Measurements from ENCODE around the gene TBC1D3B. TPM values are rescaled to one million over a fixed set of nuclear protein-coding genes. Genes with fewer than 3 reads are reported as not detected.

Gene TBC1D3B
- total RNA-seq, 1 experiment from 2014 or later, result 5.1 TPM

- ChIA-PET CTCF (no interaction called here), POLR2A (ENCODE audit: low non-redundant PET) (no interaction called here)
- DNase-seq (ENCODE audit: low spot score), result no peak
These were observed 40.0 kb downstream of the TBC1D3B start for GRCh38 chr17:36136439-36136838.

GRCh38 chr17:36136036-36136435, 40.4 kb downstream of the TBC1D3B start:
- intact Hi-C loops (cut with micrococcal nuclease; ENCODE audit: unreplicated experiment), result no loop called here
- BruUV-seq (replicated peaks), result no TSS peak
- H3K4me3 ChIP-seq (ENCODE audit: low read depth, low read length, poor library complexity, severe bottlenecking), result no peak overlapping the region
- no peaks in the 10 kb centered on the region for H3K36me3 ChIP-seq (ENCODE audit: insufficient read depth, low read length, poor library complexity, severe bottlenecking)
- TF ChIP-seq EZH2 (IDR thresholded peaks at IDR 0.05; ENCODE audit: borderline replicate concordance, low read depth, low read length, poor library complexity, severe bottlenecking), result no peak
- TF ChIP-seq, protein P1, sequence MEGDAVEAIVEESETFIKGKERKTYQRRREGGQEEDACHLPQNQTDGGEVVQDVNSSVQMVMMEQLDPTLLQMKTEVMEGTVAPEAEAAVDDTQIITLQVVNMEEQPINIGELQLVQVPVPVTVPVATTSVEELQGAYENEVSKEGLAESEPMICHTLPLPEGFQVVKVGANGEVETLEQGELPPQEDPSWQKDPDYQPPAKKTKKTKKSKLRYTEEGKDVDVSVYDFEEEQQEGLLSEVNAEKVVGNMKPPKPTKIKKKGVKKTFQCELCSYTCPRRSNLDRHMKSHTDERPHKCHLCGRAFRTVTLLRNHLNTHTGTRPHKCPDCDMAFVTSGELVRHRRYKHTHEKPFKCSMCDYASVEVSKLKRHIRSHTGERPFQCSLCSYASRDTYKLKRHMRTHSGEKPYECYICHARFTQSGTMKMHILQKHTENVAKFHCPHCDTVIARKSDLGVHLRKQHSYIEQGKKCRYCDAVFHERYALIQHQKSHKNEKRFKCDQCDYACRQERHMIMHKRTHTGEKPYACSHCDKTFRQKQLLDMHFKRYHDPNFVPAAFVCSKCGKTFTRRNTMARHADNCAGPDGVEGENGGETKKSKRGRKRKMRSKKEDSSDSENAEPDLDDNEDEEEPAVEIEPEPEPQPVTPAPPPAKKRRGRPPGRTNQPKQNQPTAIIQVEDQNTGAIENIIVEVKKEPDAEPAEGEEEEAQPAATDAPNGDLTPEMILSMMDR (conservative IDR thresholded peaks at IDR 0.05; ENCODE audit: low read depth, low read length), result no peak
- no peak overlapping the region for H3K27ac ChIP-seq (ENCODE audit: low read depth, low read length, poor library complexity, severe bottlenecking)
- ChIA-PET CTCF (no interaction called here), POLR2A (ENCODE audit: low non-redundant PET) (no interaction called here)
- H3K27me3 ChIP-seq (replicated peaks; ENCODE audit: insufficient read depth, low read depth, low read length, poor library complexity), result no peaks in the 10 kb centered on the region
- DNase-seq (ENCODE audit: low spot score), result no peak
- H3K9me3 ChIP-seq (ENCODE audit: low read depth, low read length, poor library complexity, severe bottlenecking), result no peaks in the 10 kb centered on the region
- no peaks in the 10 kb centered on the region for H3K4me1 ChIP-seq (ENCODE audit: insufficient read depth, low read length, poor library complexity, severe bottlenecking)

More at GRCh38 chr17:36136439-36136838, 40.0 kb downstream of the TBC1D3B start:
- Histone ChIP-seq H3K27ac (ENCODE audit: low read depth, low read length, poor library complexity, severe bottlenecking) (no peak overlapping the region), H3K4me3 (ENCODE audit: low read depth, low read length, poor library complexity, severe bottlenecking) (no peak overlapping the region), H3K4me1 (ENCODE audit: insufficient read depth, low read length, poor library complexity, severe bottlenecking) (no peaks in the 10 kb centered on the region), H3K36me3 (ENCODE audit: insufficient read depth, low read length, poor library complexity, severe bottlenecking) (no peaks in the 10 kb centered on the region), H3K9me3 (ENCODE audit: low read depth, low read length, poor library complexity, severe bottlenecking) (no peaks in the 10 kb centered on the region), H3K27me3 (replicated peaks; ENCODE audit: insufficient read depth, low read depth, low read length, poor library complexity) (no peaks in the 10 kb centered on the region)
- BruUV-seq (replicated peaks), result no TSS peak
- intact Hi-C loops (cut with micrococcal nuclease; ENCODE audit: unreplicated experiment), result no loop called here
- TF ChIP-seq EZH2 (IDR thresholded peaks at IDR 0.05; ENCODE audit: borderline replicate concordance, low read depth, low read length, poor library complexity, severe bottlenecking), result no peak
- TF ChIP-seq, protein P1 (conservative IDR thresholded peaks at IDR 0.05; ENCODE audit: low read depth, low read length), result no peak

DNA sequence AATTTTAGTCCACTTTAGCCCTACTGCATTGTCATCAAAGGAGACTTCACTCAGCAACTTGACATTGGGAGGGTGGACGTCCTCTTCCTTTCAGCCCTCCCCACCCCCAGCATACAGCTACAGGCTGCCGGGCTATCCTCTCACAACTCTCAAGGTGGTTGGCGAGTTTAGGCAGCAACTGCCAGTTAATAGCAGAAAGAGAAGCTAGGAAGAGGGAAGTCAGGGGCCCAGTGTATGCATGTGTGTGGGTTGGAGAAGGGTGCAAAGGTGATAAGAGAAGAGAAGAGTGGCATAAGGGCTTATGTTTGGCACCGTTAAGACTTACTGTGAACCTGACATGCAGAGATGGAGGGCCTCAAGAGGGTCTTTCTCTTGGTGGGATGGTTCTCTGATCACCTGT, 41.0 kb downstream of the TBC1D3B start:
- POLR2A ChIA-PET (ENCODE audit: low non-redundant PET), result no interaction called here

More for the DNA sequence above, 41.0 kb downstream of the TBC1D3B start:
- Histone ChIP-seq H3K27ac (ENCODE audit: low read depth, low read length, poor library complexity, severe bottlenecking) (no peak overlapping the region), H3K9me3 (ENCODE audit: low read depth, low read length, poor library complexity, severe bottlenecking) (no peaks in the 10 kb centered on the region), H3K36me3 (ENCODE audit: insufficient read depth, low read length, poor library complexity, severe bottlenecking) (no peaks in the 10 kb centered on the region), H3K4me3 (ENCODE audit: low read depth, low read length, poor library complexity, severe bottlenecking) (no peak overlapping the region), H3K4me1 (ENCODE audit: insufficient read depth, low read length, poor library complexity, severe bottlenecking) (no peaks in the 10 kb centered on the region), H3K27me3 (replicated peaks; ENCODE audit: insufficient read depth, low read depth, low read length, poor library complexity) (no peaks in the 10 kb centered on the region)
- BruUV-seq (replicated peaks), result no TSS peak
- intact Hi-C loops (cut with micrococcal nuclease; ENCODE audit: unreplicated experiment), result no loop called here
- TF ChIP-seq EZH2 (IDR thresholded peaks at IDR 0.05; ENCODE audit: borderline replicate concordance, low read depth, low read length, poor library complexity, severe bottlenecking), result no peak
- TF ChIP-seq, protein P1 (conservative IDR thresholded peaks at IDR 0.05; ENCODE audit: low read depth, low read length), result no peak
- no peak for DNase-seq (ENCODE audit: low spot score)
- CTCF ChIA-PET, result no interaction called here
